ENCODE measurements around the gene ATXN1. TPM values are rescaled to one million over a fixed set of nuclear protein-coding genes. Genes with fewer than 3 reads are reported as not detected.

The ATXN1 gene
- total RNA-seq, 1 experiment from 2014 or later = 5.6 TPM

- Histone ChIP-seq H4K20me1 (ENCODE audit: control insufficient read depth, insufficient read depth, insufficient read length) (no peaks in the 10 kb centered on the region), H2BK120ac (ENCODE audit: low read depth, low read length, poor library complexity, severe bottlenecking) (no peak overlapping the region), H2AFZ (ENCODE audit: low read length) (no peak overlapping the region), H2BK20ac (ENCODE audit: low read depth, low read length, poor library complexity, severe bottlenecking) (no peak overlapping the region), H2BK5ac (ENCODE audit: insufficient read length, low read length) (no peak overlapping the region), H3K14ac (ENCODE audit: insufficient read depth, low read length) (no peak overlapping the region), H2BK15ac (ENCODE audit: low read depth, low read length) (no peak overlapping the region), H2AK5ac (ENCODE audit: insufficient read length, low read length) (no peak overlapping the region), H3K4ac (ENCODE audit: low read depth, low read length) (no peak overlapping the region), H3K27ac (ENCODE audit: insufficient read length, low read depth, low read length) (no peak overlapping the region), H3T11ph (ENCODE audit: low read length) (no peak overlapping the region), H3K18ac (ENCODE audit: insufficient read length, low read depth, low read length) (no peak overlapping the region), H3K4me2 (ENCODE audit: insufficient read depth, insufficient read length, low read length) (no peak overlapping the region), H3K79me1 (ENCODE audit: insufficient read depth, low read depth, low read length, poor library complexity, severe bottlenecking) (no peaks in the 10 kb centered on the region), H3K79me2 (ENCODE audit: insufficient read depth, low read length) (no peaks in the 10 kb centered on the region), H4K8ac (replicated peaks; ENCODE audit: insufficient read length, low read depth, low read length) (no peak overlapping the region), H3K9me3 (ENCODE audit: control insufficient read depth, low read depth, low read length) (no peaks in the 10 kb centered on the region), H2BK12ac (ENCODE audit: insufficient read length, low read depth, low read length) (no peak overlapping the region), H3K23me2 (ENCODE audit: insufficient read length, low read depth, low read length, poor library complexity, severe bottlenecking) (no peaks in the 10 kb centered on the region), H4K5ac (ENCODE audit: insufficient read length, low read depth, low read length) (no peak overlapping the region), H3K56ac (ENCODE audit: insufficient read length, low read depth, low read length) (no peak overlapping the region), H3K27me3 (ENCODE audit: insufficient read depth, low read length) (no peaks in the 10 kb centered on the region), H3K9ac (ENCODE audit: extremely low read depth, insufficient read length, low read length) (no peak overlapping the region), H4K91ac (ENCODE audit: insufficient read length, low read depth, low read length) (no peak overlapping the region), H3K23ac (ENCODE audit: insufficient read length, low read depth, low read length) (no peak overlapping the region), H3K4me1 (ENCODE audit: insufficient read depth, low read length) (peaks cover 3% of the 10 kb centered on the region; the same call in 1 of the 2 replicates)
- no peaks in the 10 kb centered on the region for H3K27me3 Mint-ChIP-seq (ENCODE audit: low read depth)
- H3K4me1 Mint-ChIP-seq = peaks cover 9 to 11% of the 10 kb centered on the region in 2 experiments
- peaks cover 0 to 1% (median 0%) of the 10 kb centered on the region in 3 experiments; a peak in 1 of 7 replicates for H3K36me3 Mint-ChIP-seq (ENCODE audit: insufficient read depth in 1 of 3, low read depth in 3 of 3)
- TF ChIP-seq, protein P1, sequence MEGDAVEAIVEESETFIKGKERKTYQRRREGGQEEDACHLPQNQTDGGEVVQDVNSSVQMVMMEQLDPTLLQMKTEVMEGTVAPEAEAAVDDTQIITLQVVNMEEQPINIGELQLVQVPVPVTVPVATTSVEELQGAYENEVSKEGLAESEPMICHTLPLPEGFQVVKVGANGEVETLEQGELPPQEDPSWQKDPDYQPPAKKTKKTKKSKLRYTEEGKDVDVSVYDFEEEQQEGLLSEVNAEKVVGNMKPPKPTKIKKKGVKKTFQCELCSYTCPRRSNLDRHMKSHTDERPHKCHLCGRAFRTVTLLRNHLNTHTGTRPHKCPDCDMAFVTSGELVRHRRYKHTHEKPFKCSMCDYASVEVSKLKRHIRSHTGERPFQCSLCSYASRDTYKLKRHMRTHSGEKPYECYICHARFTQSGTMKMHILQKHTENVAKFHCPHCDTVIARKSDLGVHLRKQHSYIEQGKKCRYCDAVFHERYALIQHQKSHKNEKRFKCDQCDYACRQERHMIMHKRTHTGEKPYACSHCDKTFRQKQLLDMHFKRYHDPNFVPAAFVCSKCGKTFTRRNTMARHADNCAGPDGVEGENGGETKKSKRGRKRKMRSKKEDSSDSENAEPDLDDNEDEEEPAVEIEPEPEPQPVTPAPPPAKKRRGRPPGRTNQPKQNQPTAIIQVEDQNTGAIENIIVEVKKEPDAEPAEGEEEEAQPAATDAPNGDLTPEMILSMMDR (conservative IDR thresholded peaks at IDR 0.05) = no peak
- H3K4me3 Mint-ChIP-seq = no peak overlapping the region
- no peak for DNase-seq
- peaks cover 4 to 8% of the 10 kb centered on the region in 2 experiments; a peak in 4 of 5 replicates for H3K9me3 Mint-ChIP-seq
- H3K27ac Mint-ChIP-seq = no peak overlapping the region
- WGBS (ENCODE audit: extremely low coverage, insufficient read length, low lambda C conversion rate) = no CpG with 5 or more reads among the region's 3 CpGs
Measured at GRCh38 chr6:16481697-16482399, 279.4 kb downstream of the ATXN1 start.
